C4-2B (cell line): ENCODE results near the gene KRT83.
"Not testable (repeated sequence)": the region's sequence is repeated elsewhere in the genome, so short reads cannot be mapped to it uniquely, and the experiment has no call there.

ENCODE experiments used
- H3K27ac ChIP-seq: fragments of 450-650 bp; 2 replicates; pipeline ENCODE4 v1.5.1; 2017
- CTCF ChIP-seq: fragments of 450-650 bp; conservative IDR thresholded peaks from 2 replicates; pipeline ENCODE4 v1.5.1; 2017; ENCODE audit warnings: mild to moderate bottlenecking
- ZFX ChIP-seq: fragments of 450-650 bp; IDR thresholded peaks from 2 replicates; pipeline ENCODE4 v1.6.1; 2017

KRT83 gene

GRCh38 chr12:52294803-52295202 is 26.4 kb downstream of the KRT83 start:
- no peak overlapping the region for H3K27ac ChIP-seq
- no peak for TF ChIP-seq CTCF
- TF ChIP-seq ZFX = no peak

GRCh38 chr12:52293926-52294325 is 27.3 kb downstream of the KRT83 start:
- no peak for TF ChIP-seq ZFX
- TF ChIP-seq CTCF = no peak
- no peak overlapping the region for H3K27ac ChIP-seq

GRCh38 chr12:52291267-52291935 is 29.8 kb downstream of the KRT83 start, which contains the start of gene KRT81:
KRT81 (minus strand) TSS chr12:52291534; CDS start chr12:52291465, 69 bp downstream.
- no peak for TF ChIP-seq ZFX
- no peak within 1 kb of the TSS for H3K27ac ChIP-seq

- H3K27ac ChIP-seq = not testable (repeated sequence)
Measured at GRCh38 chr12:52290483-52291134, 30.6 kb downstream of the KRT83 start.

GRCh38 chr12:52287816-52288805 is 33.1 kb downstream of the KRT83 start:
- not testable (repeated sequence) for H3K27ac ChIP-seq

GRCh38 chr12:52286857-52287785 is 34.1 kb downstream of the KRT83 start:
- TF ChIP-seq CTCF = peak; percentile 66
- H3K27ac ChIP-seq = not testable (repeated sequence)

GRCh38 chr12:52285851-52286530 is 35.2 kb downstream of the KRT83 start:
- no peak overlapping the region for H3K27ac ChIP-seq
- TF ChIP-seq CTCF = no peak
- no peak for TF ChIP-seq ZFX

GRCh38 chr12:52285172-52285745 is 35.9 kb downstream of the KRT83 start:
- TF ChIP-seq ZFX = no peak
- no peak for TF ChIP-seq CTCF
- H3K27ac ChIP-seq = no peak overlapping the region
